Neural progenitor cell (in vitro differentiated cells): ENCODE measurements around the gene GLIS1. TPM values are rescaled to one million over a fixed set of nuclear protein-coding genes. Genes with fewer than 3 reads are reported as not detected.

Experiments
- DNase-seq: peaks from one replicate; pipeline ENCODE4 v3.0.0-alpha.2; 2016; ENCODE audit warnings: low spot score
- H2AFZ ChIP-seq: fragments of 200-600 bp; sonication (generic); replicated peaks from 2 replicates; pipeline ENCODE4 v1.6.1; 2016; ENCODE audit warnings: antibody characterized with exemption
- H3F3A ChIP-seq: fragments of 200-600 bp; sonication (generic); 2 replicates; pipeline ENCODE4 v1.6.1; 2016; ENCODE audit warnings: antibody characterized with exemption, low read depth
- H3K27ac ChIP-seq: fragments of 200-600 bp; sonication (generic); 2 replicates; pipeline ENCODE4 v1.5.1; 2016; ENCODE audit warnings: mild to moderate bottlenecking
- H3K27me3 ChIP-seq: fragments of 200-600 bp; sonication (generic); 2 replicates; pipeline ENCODE4 v1.6.1; 2016; ENCODE audit warnings: mild to moderate bottlenecking, moderate library complexity
- H3K36me3 ChIP-seq: fragments of 200-600 bp; sonication (generic); 2 replicates; pipeline ENCODE4 v1.5.1; 2016
- H3K4me1 ChIP-seq: fragments of 200-600 bp; sonication (generic); 2 replicates; pipeline ENCODE4 v1.6.1; 2016; ENCODE audit warnings: mixed run types
- H3K4me2 ChIP-seq: fragments of 200-600 bp; sonication (generic); 2 replicates; pipeline ENCODE4 v1.6.1; 2016
- H3K4me3 ChIP-seq: fragments of 200-600 bp; sonication (generic); 2 replicates; pipeline ENCODE4 v1.5.1; 2016
- H3K79me2 ChIP-seq: fragments of 200-600 bp; sonication (generic); 2 replicates; pipeline ENCODE4 v1.6.1; 2016; ENCODE audit warnings: low read depth
- H3K9ac ChIP-seq: fragments of 200-600 bp; sonication (generic); 2 replicates; pipeline ENCODE4 v1.6.1; 2016
- H3K9me3 ChIP-seq: fragments of 200-600 bp; sonication (generic); 2 replicates; pipeline ENCODE4 v1.5.1; 2016; ENCODE audit warnings: low read depth
- H4K20me1 ChIP-seq: fragments of 200-600 bp; sonication (generic); 2 replicates; pipeline ENCODE4 v1.6.1; 2016; ENCODE audit warnings: low read depth
- H3K27ac Mint-ChIP-seq: 3 replicates; pipeline ENCODE4 v1.8.0; 2021; ENCODE audit warnings: mixed read lengths
- H3K27me3 Mint-ChIP-seq: 2 replicates; pipeline ENCODE4 v1.8.0; 2022; ENCODE audit warnings: low read depth, mild to moderate bottlenecking, inconsistent platforms, moderate library complexity, mixed read lengths; ENCODE audit not compliant: insufficient read depth
- H3K36me3 Mint-ChIP-seq: 3 replicates; pipeline ENCODE4 v1.8.0; 2021; ENCODE audit warnings: mixed read lengths
- H3K4me1 Mint-ChIP-seq: 3 replicates; pipeline ENCODE4 v1.8.0; 2021; ENCODE audit warnings: mixed read lengths
- H3K4me3 Mint-ChIP-seq: 3 replicates; pipeline ENCODE4 v1.8.0; 2021; ENCODE audit warnings: mild to moderate bottlenecking, moderate library complexity, mixed read lengths
- H3K9me3 Mint-ChIP-seq: 3 replicates; pipeline ENCODE4 v1.8.0; 2020; ENCODE audit warnings: mixed read lengths
- EZH2 ChIP-seq: fragments of 200-600 bp; sonication (generic); IDR thresholded peaks from 2 replicates; pipeline ENCODE4 v1.6.1; 2017; ENCODE audit warnings: antibody characterized with exemption, mild to moderate bottlenecking, moderate library complexity
- EZH2phosphoT487 ChIP-seq: fragments of 200-600 bp; sonication (generic); IDR thresholded peaks from 2 replicates; pipeline ENCODE4 v1.6.1; 2017; ENCODE audit warnings: antibody characterized with exemption
- total RNA-seq: library from RNA; depleted of rRNA; stranded (reverse); fragments of >200 nt; gene quantifications from 2 replicates; pipeline ENCODE4 v1.2.3, GENCODE V29; 2015; ENCODE audit warnings: low replicate concordance
- TF ChIP-seq, protein P1 (sequence below): fragments of 200-600 bp; sonication (generic); IDR thresholded peaks from 2 replicates; pipeline ENCODE4 v1.5.1; 2017; ENCODE audit warnings: antibody characterized with exemption, mild to moderate bottlenecking

GLIS1 gene
- total RNA-seq, 1 donor from 2014 or later = not detected

DNA sequence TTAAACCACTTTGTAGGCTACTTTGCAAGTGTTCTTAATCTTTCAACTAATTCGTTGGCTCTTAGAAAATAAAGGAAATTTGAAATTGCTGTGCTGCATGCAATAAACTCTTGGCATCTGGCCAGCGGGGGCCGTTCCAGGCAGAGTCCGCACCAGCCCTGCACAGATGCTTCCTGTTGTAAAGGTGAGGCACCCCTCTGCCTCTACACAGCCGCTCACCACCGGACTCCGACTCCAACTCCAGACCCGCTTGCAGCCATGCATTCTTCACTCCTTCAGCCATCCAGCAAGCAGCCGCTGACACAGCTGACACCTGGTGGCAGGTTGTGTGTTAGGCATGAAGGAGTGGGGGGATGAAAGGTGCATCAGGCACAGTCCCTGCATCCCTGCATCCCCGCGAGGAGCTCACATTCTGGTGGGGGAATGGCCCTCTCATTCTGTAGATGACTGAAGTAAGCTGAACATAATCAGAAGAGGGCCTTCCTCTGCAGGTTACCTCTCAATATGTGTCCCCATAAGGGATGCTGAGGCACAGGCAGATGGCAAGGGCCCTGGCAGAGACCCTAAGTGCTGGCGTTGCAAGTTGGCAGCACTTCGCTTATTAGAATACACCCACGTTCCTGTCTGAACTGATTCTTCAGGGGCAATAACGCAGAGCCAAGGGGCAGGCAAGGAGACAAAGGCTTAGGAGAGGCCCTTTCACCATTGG, 56.8 kb downstream of the GLIS1 start:
- H3K4me1 Mint-ChIP-seq = peaks cover 76% of the 10 kb centered on the region
- peak; percentile 87 for DNase-seq
- no peak overlapping the region for H3K27ac Mint-ChIP-seq
- Histone ChIP-seq H3K27me3 (peaks cover 19% of the 10 kb centered on the region), H4K20me1 (no peaks in the 10 kb centered on the region), H3K79me2 (no peaks in the 10 kb centered on the region), H3K27ac (no peak overlapping the region), H3K36me3 (no peaks in the 10 kb centered on the region), H2AFZ (no peak overlapping the region), H3K4me1 (peaks cover 25% of the 10 kb centered on the region), H3K9ac (no peak overlapping the region), H3F3A (no peaks in the 10 kb centered on the region), H3K4me2 (no peak overlapping the region), H3K4me3 (no peak overlapping the region), H3K9me3 (no peaks in the 10 kb centered on the region)
- no peaks in the 10 kb centered on the region for H3K9me3 Mint-ChIP-seq
- H3K36me3 Mint-ChIP-seq = no peaks in the 10 kb centered on the region
- no peak for TF ChIP-seq EZH2
- TF ChIP-seq, protein P1, sequence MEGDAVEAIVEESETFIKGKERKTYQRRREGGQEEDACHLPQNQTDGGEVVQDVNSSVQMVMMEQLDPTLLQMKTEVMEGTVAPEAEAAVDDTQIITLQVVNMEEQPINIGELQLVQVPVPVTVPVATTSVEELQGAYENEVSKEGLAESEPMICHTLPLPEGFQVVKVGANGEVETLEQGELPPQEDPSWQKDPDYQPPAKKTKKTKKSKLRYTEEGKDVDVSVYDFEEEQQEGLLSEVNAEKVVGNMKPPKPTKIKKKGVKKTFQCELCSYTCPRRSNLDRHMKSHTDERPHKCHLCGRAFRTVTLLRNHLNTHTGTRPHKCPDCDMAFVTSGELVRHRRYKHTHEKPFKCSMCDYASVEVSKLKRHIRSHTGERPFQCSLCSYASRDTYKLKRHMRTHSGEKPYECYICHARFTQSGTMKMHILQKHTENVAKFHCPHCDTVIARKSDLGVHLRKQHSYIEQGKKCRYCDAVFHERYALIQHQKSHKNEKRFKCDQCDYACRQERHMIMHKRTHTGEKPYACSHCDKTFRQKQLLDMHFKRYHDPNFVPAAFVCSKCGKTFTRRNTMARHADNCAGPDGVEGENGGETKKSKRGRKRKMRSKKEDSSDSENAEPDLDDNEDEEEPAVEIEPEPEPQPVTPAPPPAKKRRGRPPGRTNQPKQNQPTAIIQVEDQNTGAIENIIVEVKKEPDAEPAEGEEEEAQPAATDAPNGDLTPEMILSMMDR = peak; percentile 74
- H3K27me3 Mint-ChIP-seq = peaks cover 9% of the 10 kb centered on the region
- no peak overlapping the region for H3K4me3 Mint-ChIP-seq

- no peak for DNase-seq
- no peak overlapping the region for H3K4me3 ChIP-seq
- Mint-ChIP-seq H3K9me3 (no peaks in the 10 kb centered on the region), H3K4me1 (peaks cover 71% of the 10 kb centered on the region), H3K27me3 (peaks cover 14% of the 10 kb centered on the region), H3K4me3 (no peak overlapping the region), H3K36me3 (no peaks in the 10 kb centered on the region), H3K27ac (no peak overlapping the region)
- H3K27me3 ChIP-seq = peaks cover 19% of the 10 kb centered on the region
- H3K36me3 ChIP-seq = no peaks in the 10 kb centered on the region
- no peak overlapping the region for H2AFZ ChIP-seq
- no peak overlapping the region for H3K9ac ChIP-seq
- TF ChIP-seq EZH2 = no peak
- no peak for TF ChIP-seq EZH2phosphoT487
- TF ChIP-seq, protein P1 = no peak
- H3K27ac ChIP-seq = no peak overlapping the region
- H3F3A ChIP-seq = no peaks in the 10 kb centered on the region
- peaks cover 25% of the 10 kb centered on the region for H3K4me1 ChIP-seq
- H3K4me2 ChIP-seq = no peak overlapping the region
- no peaks in the 10 kb centered on the region for H3K9me3 ChIP-seq
- no peaks in the 10 kb centered on the region for H4K20me1 ChIP-seq
- H3K79me2 ChIP-seq = no peaks in the 10 kb centered on the region
Observed at GRCh38 chr1:53681351-53681976, 57.5 kb downstream of the GLIS1 start.

GRCh38 chr1:53680868-53681267, 58.1 kb downstream of the GLIS1 start:
- Histone ChIP-seq H3K4me1 (peaks cover 22% of the 10 kb centered on the region), H3F3A (no peaks in the 10 kb centered on the region), H3K36me3 (no peaks in the 10 kb centered on the region), H4K20me1 (no peaks in the 10 kb centered on the region), H3K4me2 (no peak overlapping the region), H3K79me2 (no peaks in the 10 kb centered on the region), H3K9ac (no peak overlapping the region), H2AFZ (no peak overlapping the region), H3K4me3 (no peak overlapping the region), H3K27ac (no peak overlapping the region), H3K27me3 (peaks cover 17% of the 10 kb centered on the region), H3K9me3 (no peaks in the 10 kb centered on the region)
- no peaks in the 10 kb centered on the region for H3K36me3 Mint-ChIP-seq
- no peaks in the 10 kb centered on the region for H3K9me3 Mint-ChIP-seq
- no peak for TF ChIP-seq EZH2
- no peak overlapping the region for H3K4me3 Mint-ChIP-seq
- peaks cover 65% of the 10 kb centered on the region for H3K4me1 Mint-ChIP-seq
- peaks cover 17% of the 10 kb centered on the region for H3K27me3 Mint-ChIP-seq
- no peak for DNase-seq
- H3K27ac Mint-ChIP-seq = no peak overlapping the region
